GM18861 (cell line): ENCODE results near the gene DGKD.

Source experiments
- ATAC-seq: cut with Tn5 transposase; IDR thresholded peaks from one replicate; pipeline ENCODE4 v1.9.1; 2021; ENCODE audit not compliant: unreplicated experiment

The DGKD gene

GRCh38 chr2:233470839-233471238 lies 116.5 kb downstream of the DGKD start:
- ATAC-seq: no peak

- ATAC-seq: no peak
These were observed 117.2 kb downstream of the DGKD start for GRCh38 chr2:233471291-233472035.

GRCh38 chr2:233473386-233473791 lies 119.1 kb downstream of the DGKD start:
- no peak for ATAC-seq

GRCh38 chr2:233473878-233474277 lies 119.6 kb downstream of the DGKD start:
- no peak for ATAC-seq

GRCh38 chr2:233474308-233475160 lies 120.2 kb downstream of the DGKD start:
- no peak for ATAC-seq

GRCh38 chr2:233476063-233476410 lies 121.7 kb downstream of the DGKD start:
- no peak for ATAC-seq

- no peak for ATAC-seq
These were observed 122.6 kb downstream of the DGKD start for GRCh38 chr2:233476651-233477547.

GRCh38 chr2:233477548-233478433 lies 123.5 kb downstream of the DGKD start:
- no peak for ATAC-seq

GRCh38 chr2:233479616-233480489 lies 125.6 kb downstream of the DGKD start:
- ATAC-seq: no peak

- no peak for ATAC-seq
These were observed 126.4 kb downstream of the DGKD start for GRCh38 chr2:233480490-233481202.

- ATAC-seq: no peak
These were observed 127.3 kb downstream of the DGKD start for GRCh38 chr2:233481368-233482142.

- ATAC-seq: no peak
These were observed 128.3 kb downstream of the DGKD start for GRCh38 chr2:233482616-233483015.

GRCh38 chr2:233485726-233486125 lies 131.4 kb downstream of the DGKD start:
- no peak for ATAC-seq

GRCh38 chr2:233486357-233486756 lies 132.1 kb downstream of the DGKD start:
- no peak for ATAC-seq

- ATAC-seq: no peak
These were observed 132.7 kb downstream of the DGKD start for GRCh38 chr2:233486778-233487552.

GRCh38 chr2:233487748-233488345 lies 133.6 kb downstream of the DGKD start:
- ATAC-seq: no peak

GRCh38 chr2:233489143-233489542 lies 134.8 kb downstream of the DGKD start:
- no peak for ATAC-seq
